Midbrain (tissue), 1 donor: ENCODE measurements around the gene ZDHHC11B.
"Not testable (repeated sequence)": the region's sequence is repeated elsewhere in the genome, so short reads cannot be mapped to it uniquely, and the experiment has no call there.

ENCODE experiments used
- DNase-seq: peaks from one replicate; lab custom pipeline; 2025; lab: John Stamatoyannopoulos, UW

Gene ZDHHC11B

DNA sequence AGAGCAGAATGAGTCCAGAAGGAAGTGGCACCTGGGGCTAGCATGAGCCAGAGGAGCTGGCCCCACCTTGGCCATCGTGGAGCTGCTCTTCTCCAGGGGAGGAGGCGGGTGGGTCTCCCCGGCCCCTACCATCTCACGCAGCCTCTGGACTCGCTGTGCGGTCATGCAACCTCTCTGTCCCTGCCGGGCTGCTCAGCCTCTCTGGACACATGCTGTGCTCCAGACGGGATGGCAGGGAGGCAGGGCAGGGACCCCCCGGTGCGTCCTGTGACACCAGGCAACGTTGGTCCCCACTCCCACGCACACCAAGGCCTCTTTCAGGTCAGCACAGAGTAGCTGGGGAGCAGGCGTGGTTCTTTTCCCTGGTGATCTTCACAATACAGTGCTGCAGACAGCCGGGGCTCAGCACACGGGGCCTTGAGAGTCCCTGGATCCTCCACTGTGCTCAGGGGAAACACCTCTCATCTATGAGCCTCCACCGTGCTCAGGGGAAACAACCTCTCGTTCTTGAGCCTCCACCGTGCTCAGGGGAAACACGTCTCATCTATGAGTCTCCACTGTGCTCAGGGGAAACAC is 30.9 kb downstream of the ZDHHC11B start:
- not testable (repeated sequence) for DNase-seq

DNA sequence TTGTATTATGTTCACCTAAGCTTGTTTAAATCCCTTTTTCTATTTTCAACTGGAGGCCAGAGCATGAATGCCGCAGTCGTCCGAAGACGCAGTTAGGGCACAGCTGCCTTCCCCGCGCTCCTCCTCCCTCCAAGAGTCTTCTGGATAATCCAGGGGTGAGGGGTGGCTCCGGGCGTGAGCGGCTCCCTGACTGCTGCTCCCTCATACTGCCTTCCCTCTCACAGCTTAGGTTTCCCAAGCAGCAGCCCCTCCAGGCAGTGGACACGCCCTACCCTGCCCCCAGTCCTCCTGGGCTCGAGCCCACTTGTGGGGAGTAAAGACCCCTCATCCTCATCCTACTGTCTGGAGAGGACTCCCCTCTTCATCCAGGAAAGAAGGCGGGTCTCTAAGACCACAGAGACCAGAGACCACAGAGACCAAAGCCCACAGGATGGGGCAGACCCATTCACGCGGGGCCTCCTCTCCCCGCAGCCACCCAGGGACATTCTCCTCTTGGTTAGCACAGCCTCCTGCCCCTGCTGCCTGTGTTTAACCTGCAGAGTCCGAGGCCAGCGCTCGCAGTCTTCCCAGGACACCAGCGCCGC is 31.9 kb downstream of the ZDHHC11B start:
- DNase-seq, result not testable (repeated sequence)

DNA sequence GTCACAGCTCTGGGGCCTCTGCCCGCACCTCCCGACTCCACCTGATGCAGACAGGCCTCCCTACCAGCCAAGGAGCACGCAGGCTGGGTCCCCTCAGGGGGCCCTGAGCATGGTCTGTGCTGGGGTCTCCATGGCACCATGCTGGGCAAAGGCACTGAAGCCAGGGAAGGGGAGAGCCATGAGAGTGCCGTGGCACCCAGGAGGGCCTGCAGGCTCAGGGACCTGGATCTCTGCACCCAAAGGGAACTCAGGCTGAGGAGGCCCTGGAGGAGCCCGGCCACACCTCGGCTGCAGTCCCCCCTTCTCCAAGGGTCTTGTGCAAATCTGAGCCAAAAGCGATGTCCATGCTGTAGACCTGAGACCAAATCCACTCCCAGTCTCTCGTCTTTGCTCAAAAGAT is 32.5 kb downstream of the ZDHHC11B start:
- DNase-seq, result not testable (repeated sequence)

DNA sequence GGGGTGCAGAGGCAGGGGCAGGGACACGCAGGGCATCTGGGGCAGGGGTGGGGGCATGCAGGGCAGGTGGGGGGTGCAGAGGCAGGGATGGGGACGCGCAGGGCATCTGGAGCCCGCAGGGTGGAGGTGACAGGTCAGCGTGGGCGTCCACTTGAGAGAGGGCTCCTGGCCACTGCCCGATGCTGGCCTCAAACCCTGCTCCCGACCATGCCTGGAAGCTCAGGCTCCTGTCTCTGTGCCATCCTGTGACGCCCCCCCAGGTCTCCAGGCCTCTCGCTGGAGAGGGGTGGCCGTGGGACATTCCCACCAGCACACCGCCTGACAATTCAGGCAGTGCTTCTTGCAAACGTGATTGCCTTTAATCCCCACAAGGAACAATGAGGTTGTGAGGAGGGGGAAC is 33.0 kb downstream of the ZDHHC11B start:
- no peak for DNase-seq

DNA sequence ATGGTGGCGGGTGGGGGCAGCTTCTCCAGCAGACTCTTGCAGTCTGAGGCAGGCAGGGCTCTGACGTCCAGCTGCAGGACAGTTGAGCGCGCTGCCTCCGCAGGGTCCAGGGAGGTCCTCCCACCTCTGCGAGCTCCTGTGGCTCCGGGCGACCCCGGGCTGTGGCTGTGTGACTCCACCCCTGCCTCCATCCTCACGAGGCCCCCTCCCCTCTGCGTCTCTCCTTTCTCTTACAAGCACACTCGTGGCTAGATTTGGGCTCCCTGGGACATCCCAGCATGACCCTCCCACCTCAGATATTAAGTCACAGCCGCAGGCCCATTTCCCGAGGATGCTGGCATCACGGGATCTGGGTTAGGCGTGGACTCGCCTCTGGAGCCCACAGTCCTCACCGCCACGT is 34.3 kb downstream of the ZDHHC11B start:
- DNase-seq, result not testable (repeated sequence)

DNA sequence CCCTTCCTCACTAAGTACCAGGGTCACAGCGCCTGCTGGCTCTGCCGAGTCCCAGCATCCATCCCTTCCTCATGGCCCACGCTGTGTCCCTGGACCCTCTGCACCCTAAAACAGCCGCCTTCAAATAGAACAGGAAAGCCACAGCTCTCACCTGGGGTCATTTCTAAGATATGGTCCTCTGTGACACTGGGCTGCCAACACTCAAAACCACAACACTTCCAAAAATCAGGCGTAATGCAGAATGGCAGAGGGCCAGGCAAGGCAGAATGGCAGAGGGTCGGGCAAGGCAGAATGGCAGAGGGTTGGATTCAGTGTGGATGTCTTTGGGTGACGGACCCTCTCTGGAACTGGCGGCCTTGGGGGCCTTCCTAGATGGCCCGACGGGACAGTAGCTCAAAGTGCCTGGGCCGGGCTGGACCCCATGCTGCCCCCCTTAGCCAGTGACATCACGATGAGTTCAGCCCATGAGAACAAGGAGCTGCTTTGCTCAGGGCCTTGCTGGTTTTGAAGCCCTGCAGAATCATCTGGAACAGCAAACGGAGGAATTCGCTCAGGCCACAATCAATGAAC is 35.3 kb downstream of the ZDHHC11B start:
- no peak for DNase-seq

DNA sequence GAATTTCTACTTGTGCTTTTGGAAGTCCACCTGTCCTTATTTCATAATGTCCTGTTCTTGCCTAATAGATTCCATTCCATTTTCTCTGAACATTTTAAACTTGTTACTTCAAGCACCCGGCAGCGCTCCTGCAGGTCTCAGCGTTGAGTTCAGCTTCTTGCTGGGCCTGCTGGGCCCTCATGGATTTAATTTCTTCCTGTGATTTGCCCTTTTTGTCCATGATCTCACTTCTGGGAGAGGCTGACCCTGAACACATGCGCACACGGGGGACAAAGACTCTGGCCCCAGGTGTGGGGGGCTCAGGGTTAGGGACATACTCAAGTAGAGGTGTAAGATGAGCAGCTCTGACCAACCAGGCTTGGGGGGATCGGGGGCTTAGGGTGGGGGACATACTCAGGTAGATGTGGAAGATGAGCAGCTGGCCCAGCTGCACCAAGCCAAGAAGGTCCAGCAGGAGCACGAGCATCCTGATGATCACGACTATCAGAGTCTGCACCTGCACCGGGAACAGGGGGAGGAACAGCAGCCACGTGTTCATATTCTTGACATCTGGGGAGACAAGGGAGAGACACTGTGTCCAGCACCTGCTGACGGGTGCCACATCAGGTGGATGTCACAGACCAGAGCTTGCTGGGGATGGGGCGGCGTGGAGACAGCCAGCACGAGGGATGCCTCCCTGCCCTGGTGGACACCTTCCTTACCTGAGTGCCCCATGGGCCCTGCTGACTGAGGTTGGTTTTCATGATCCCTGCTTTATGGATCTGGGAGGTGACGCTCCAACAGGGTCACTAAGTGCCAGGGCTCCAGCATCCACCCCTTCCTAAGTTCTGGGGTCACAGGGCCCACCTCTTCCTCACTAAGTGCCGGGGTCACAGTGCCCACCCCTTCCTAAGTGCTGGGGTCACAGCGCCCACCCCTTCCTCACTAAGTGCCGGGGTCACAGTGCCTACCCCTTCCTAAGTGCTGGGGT is 36.2 kb downstream of the ZDHHC11B start:
- DNase-seq, result not testable (repeated sequence)

DNA sequence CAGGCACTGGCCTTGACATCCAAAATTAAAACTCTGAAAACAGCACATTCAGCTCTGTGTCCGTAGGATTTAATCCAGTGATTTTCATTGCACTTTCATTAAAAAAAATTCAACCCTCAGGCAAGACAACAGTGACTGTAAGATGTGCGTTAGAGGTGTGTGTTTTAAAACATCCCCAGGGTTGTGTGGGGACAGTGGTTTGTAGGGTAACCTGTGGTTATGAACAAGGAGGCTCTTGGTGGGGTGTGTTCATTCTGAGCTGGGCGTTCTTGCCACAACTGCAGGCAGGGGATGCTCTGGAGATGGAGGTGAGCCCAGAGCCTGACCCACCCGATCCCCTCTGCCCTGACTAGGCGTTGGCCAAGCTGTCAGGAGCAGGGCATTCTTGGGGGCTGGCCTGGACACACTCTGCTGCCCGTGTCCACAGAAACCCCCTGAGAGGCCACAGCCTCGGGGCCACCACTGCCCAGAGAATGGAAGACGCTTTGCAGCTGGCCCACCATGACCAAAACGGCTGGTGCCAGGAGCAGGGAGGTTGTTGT is 37.2 kb downstream of the ZDHHC11B start:
- DNase-seq, result not testable (repeated sequence)

DNA sequence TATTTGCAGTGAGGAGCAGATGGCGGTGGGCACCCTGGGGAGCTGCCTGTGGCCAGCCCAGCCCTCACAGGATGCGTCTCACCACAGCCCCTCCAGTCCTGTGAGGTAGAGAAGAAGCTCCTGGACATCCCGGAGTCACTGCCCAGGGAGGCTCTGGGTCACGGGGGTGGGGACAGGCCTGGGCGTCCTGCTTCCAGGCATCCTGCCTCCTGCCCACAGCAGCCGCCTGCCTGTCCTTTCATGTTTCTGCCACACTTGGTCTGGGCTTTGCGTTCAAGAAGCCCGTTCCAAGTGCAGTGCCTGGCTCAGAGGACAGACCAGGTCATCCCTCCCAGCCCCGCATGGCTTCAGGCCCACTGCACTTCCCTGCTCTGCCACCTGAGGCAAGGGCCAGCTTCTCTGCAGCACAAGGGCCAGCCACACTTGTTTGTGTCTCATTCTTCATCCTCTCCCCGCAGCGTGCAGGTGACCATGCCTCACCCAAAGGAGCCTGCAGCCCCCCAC is 38.2 kb downstream of the ZDHHC11B start:
- DNase-seq, result no peak

DNA sequence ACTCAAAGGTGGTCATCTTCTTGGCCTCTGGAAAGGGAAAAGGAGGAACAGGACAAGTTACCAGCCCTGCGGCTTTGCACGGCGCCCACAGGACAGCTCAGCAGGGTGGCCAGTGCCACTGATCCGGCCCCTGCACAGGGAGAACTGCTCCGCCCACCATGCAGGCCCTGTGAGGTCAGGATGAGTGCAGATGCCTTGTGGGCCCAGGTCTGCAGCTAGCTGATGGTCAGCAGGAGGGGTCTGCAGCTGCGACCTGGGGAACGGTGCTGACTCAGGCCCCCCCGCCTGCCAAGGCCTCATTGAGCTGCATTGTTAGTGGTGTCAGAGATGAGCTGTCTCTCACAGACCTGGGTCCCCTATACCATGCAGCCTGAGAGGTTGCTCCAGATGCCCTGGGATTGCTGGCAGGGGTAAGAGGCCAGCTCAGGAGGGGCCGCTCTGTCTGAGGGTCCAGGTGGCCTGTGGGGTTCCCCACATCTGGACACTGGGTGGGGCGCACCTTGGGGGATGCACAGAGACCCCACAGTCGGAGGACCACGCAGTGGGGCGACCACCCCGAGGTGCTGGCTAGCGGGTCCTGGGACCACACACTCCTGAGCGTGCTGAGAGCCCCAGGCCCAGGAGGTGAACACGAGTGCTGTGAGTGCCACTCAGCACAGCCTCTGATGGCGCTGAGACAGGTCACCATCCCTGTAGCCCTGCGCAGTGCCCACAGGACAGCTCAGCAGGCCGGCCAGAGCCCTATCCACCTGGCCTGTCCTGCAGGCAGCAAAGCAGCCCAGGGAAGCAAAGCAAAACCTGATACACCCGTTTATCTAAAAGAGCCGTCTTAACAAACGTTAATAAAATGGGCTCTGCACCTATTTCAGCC is 39.0 kb downstream of the ZDHHC11B start:
- DNase-seq, result not testable (repeated sequence)

DNA sequence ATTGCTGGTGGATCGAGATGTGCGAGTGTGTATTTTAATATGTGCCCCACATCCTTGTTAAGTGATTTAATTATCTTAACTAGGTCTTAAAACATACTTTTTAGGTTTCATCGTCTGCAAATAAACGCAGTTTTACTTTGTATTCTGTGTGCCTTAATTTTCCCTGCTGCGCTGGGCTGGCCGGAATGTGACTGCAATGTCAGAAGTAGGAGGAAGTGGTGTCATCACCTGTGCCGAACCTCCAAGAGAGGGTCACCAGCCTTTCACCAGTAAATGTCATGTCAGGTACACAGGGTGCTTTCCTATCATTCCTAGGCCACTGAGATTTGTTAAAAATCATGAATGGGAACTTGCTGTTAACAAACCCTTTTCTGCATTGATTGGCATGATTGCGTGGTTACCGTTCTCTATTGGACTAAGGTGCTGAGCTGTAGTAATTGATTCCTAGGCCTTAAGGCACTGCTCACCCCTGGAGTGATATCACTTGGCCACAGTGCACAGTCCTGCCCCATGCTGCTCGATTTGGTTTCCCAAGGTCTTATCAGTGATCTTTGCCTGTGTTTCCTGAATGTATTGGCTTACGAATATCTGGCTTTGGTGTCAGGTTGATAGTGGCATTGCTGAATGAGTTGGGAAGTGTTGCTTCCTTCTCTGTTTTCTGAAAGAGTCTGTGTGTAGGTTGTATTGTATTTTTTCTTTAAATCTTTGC is 40.7 kb downstream of the ZDHHC11B start:
- not testable (repeated sequence) for DNase-seq

DNA sequence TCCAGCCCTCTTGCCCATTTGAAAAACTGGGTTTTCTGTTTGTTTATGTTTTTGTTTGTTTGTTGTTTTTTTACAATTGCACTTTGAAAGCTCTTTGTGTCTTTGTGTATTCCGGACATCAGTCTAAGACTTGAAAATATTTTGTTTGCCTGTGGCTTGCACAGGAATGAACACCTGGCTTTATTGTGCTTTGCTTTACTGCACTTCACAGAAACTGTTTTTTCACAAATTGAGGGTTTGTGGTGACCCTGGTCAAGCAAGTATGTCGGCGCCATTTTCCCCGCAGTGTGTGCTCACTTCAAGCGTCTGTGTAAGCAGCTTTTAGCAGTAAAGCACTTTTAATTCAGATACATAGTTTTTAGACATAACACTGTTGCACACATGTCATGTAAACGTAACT is 42.3 kb downstream of the ZDHHC11B start:
- DNase-seq, result not testable (repeated sequence)

DNA sequence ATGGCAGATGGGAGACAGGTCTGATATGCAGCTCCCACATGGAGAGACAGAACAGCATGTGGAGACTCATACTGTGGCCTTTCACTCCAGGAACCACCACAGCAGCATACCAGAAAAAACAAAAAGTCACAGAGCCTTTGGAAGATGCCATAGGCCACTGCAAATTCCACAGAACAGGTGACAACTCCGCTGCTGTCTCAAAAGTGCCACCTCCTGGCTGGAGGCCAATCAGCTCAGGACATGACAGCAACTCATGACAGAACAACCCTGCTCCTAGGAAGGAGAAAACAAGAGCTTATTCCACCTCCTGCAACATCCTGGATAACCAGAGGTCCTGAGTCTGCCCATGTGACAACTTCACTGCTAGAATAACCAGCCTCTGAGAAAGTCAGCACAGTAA is 50.4 kb downstream of the ZDHHC11B start:
- DNase-seq, result not testable (repeated sequence)

DNA sequence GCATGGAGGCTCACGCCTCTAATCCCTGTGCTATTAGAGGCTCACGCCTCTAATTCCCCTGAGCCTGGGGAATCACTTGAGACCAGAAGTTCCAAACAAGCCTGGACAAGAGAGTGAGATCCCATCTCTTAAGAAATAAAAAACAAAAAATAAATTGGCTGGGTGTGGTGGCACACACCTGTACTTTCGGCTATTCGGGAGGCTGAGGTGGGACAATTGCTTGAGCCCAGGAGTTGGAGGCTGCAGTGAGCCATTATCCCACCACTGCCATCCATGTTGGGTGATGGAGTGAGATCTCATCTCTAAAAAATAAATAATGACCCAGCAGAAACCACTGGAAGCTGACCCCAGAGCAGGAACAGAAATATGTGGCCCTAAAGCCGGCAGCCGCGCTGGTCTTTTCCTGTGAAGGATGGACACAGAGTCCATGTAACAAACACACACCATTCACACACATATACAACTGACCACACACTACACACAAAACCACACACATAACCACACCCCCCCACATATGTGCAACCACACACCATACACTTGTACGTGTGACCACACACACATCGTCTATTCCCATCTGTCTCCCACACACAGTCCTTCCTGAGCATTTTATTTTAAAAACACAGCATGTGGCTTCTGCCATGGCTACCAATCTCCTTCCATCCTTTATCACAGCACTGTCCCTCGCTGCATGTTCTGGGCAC is 51.6 kb downstream of the ZDHHC11B start:
- DNase-seq, result not testable (repeated sequence)

DNA sequence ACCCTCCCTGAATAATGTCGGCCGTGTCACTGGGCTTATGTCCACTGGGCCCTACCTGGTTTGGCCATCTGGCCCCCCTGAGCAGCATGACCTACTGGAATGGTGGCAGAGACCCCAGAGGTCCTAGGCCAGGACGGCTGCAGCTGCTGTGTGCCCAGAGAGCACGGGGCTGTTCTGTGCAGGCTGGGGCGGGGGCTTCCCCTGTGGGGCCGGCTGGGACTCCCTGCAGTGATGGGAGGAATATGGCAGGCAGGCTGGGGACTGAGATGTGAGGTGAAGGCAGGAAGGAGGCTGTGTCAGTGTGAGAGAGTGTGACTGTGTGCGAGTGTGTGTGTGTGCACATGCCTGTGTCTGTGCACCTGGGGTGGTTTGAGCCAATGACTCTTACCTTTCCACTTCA is 55.3 kb downstream of the ZDHHC11B start:
- not testable (repeated sequence) for DNase-seq

DNA sequence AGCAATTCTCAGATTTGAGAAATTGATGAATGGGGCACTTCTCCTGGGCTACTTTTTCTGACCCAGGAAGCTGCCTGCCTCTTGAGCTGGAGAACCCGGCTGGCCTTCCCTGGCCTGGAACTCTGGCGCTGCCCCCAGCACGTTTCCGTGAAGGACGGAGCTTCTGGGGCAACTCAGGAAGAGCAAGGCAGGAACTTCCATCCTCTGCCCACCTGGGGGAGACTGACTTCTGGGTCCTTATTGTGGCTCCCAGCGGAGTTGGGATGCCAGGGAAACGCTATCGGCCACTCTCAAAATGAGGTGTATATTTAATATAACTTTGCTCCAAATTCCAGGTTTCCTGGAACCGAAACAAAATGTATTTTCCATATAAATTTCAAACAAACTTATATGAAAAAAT is 57.4 kb downstream of the ZDHHC11B start:
- DNase-seq, result not testable (repeated sequence)

DNA sequence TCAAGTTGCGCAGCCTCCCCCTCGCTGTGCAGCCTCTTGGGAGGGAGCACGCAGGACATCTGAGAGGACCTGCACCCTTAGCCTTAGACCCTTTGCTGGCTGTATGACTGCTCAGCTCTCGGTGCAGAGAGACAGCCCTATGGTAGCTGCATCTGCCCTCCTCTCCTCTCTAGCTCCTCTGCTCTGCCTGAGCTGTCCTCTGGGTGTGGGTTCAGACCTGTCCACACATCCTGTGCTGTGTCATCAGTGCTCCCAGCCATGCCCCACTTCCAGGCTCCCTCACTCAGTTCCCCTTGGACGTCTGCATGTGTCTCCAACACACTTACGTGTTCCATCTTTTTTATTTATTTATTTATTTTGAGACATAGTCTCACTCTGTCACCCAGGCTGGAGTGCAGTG is 60.7 kb downstream of the ZDHHC11B start:
- not testable (repeated sequence) for DNase-seq

DNA sequence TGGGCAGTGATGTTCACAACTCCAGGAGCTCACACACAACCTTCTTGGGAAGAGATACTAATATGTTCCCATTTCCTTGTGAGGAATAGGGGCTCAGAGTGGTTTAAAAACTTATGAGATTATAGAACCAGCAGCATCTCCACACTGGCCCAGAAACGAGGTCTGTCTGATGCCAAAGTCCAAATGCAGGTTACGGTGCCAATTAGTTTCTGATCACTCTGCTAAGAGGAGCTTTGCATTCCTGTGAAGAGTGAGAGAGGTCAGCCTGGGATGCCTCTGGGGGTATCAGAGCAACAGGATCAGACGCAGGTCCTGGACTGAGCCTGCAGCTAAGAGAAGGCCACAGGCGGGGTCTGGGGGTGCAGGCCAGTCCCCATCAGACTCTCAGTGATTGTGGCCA is 61.2 kb downstream of the ZDHHC11B start:
- DNase-seq, result not testable (repeated sequence)

DNA sequence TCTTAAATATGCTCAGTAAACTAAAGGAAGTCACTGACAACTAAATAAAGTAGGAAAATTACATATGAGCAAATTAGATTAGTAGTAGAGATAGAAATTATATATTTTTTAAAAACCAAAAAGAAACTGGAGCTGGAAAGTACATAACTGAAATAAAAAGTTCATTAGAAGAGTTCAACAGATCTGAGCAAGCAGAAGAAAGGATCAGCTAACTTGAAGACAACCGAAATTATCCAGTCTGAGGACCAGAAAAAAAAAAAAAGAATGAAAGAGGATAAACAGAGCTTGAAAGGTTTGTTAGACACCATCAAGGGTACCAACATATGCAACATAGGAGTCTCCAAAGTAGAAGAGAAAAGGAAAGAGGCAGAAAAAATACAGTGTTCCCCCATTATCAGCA is 65.2 kb downstream of the ZDHHC11B start:
- DNase-seq, result not testable (repeated sequence)

DNA sequence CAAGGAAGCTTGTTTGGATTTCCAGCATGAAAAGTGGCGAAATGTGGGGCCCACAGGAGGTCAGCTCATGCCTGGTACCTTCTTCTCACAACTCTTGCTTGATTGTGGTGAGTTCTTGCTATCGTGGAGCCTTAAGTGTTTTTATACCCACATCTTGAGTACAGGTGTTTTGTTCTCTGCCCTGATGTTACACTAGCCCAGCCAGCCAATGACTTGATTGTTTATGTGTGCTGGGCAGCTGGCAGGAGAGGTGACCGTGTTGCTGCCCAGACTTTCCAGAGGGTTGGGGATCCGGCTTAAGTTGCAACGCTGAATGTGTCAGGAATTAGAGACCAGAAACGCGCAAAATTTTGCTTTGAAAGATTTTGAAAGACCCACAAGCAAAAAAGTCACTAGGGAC is 67.4 kb downstream of the ZDHHC11B start:
- no peak for DNase-seq
